Heart right ventricle (tissue), 16 donors: ENCODE results near the gene KCNK16. TPM values are rescaled to one million over a fixed set of nuclear protein-coding genes. Genes with fewer than 3 reads are reported as not detected.
"Not testable (repeated sequence)": the region's sequence is repeated elsewhere in the genome, so short reads cannot be mapped to it uniquely, and the experiment has no call there.

Experiments used
- ATAC-seq, 8 donors: fragments of 200-7000 bp; cut with Tn5 transposase; one replicate each; pipeline ENCODE4 v1.9.1; 2020; ENCODE audit warnings: mild to moderate bottlenecking in 8 of 8, moderate library complexity in 8 of 8, moderate number of reproducible peaks in 1 of 8
- DNase-seq, 2 donors: peaks; one replicate each; pipeline ENCODE4 v3.0.0-alpha.2; 2020
- H3K27ac ChIP-seq, 10 donors: fragments of 200-600 bp; sonication (generic) in 2 of 10; one replicate each; pipeline versions ENCODE4 v1.5.0 to v1.8.0; 2020 to 2022; ENCODE audit warnings: mild to moderate bottlenecking in 3 of 10
- H3K27me3 ChIP-seq, 7 donors: fragments of 200-600 bp; one replicate each; pipeline ENCODE4 v1.8.0; 2021 to 2022; ENCODE audit warnings: mild to moderate bottlenecking in 2 of 7
- H3K36me3 ChIP-seq, 9 donors: fragments of 200-600 bp; sonication (generic) in 1 of 9; one replicate each; pipeline versions ENCODE4 v1.5.0 to v1.8.0; 2020 to 2022; ENCODE audit warnings: mild to moderate bottlenecking in 2 of 9
- H3K4me1 ChIP-seq, 9 donors: fragments of 200-600 bp; sonication (generic) in 1 of 9; one replicate each; pipeline versions ENCODE4 v1.5.0 to v1.8.0; 2020 to 2022; ENCODE audit warnings: mild to moderate bottlenecking in 4 of 9
- H3K4me3 ChIP-seq, 10 donors: fragments of 200-600 bp; sonication (generic) in 2 of 10; one replicate each; pipeline versions ENCODE4 v1.5.0 to v1.8.0; 2020 to 2022; ENCODE audit warnings: mild to moderate bottlenecking in 7 of 10, moderate library complexity in 2 of 10
- H3K9me3 ChIP-seq, 11 donors: fragments of 200-600 bp in 10 of 11; sonication (generic) in 2 of 11; one replicate each; pipeline versions ENCODE4 v1.5.0 to v1.8.0; 2013 to 2022; ENCODE audit warnings: mild to moderate bottlenecking in 2 of 11, control low read depth in 1 of 11, moderate library complexity in 1 of 11
- whole genome bisulfite sequencing, 2 donors: extraction: QIAGEN DNeasy Blood & Tissue Kit; methylation state at CpG; one replicate each; pipeline ENCODE4 v1.1.7; 2013; ENCODE audit warnings: inconsistent platforms in 1 of 2; 5-methylcytosine and 5-hydroxymethylcytosine counted together
- intact Hi-C, 10 donors: fragments of 100-400 bp; cut with DNase I; formaldehyde crosslinking; loops; one replicate each; pipeline versions ENCODE4 v1.11.1 to v1.14.2; 2022
- polyA plus RNA-seq, 2 donors: library from polyadenylated mRNA; stranded (reverse); fragments of 200-250 nt; gene quantifications; one replicate each; pipeline ENCODE4 v1.2.3, GENCODE V29; 2013
- total RNA-seq, 10 donors: library from RNA; stranded (reverse); fragmentation: NEBNext Ultra II Directional in 3 of 10; extraction: Animal tissue kit (Norgen Biotek cat#: 25700) in 3 of 10; gene quantifications; one replicate each; pipeline versions ENCODE4 v1.2.1 to v1.2.4, GENCODE V29; 2021 to 2023
- TF ChIP-seq, protein P1 (sequence below), 9 donors: fragments of 200-600 bp; sonication (generic) in 2 of 9; IDR thresholded peaks; one replicate each; pipeline versions ENCODE4 v1.5.0 to v1.8.0; 2021 to 2022; ENCODE audit warnings: antibody characterized with exemption in 9 of 9, mild to moderate bottlenecking in 5 of 9, moderate library complexity in 1 of 9
- donor health status: Arrhythmogenic right ventricular cardiomyopathy.
- donor health status: ischemic (EF 13 %, LVEDD 7.1; RV severe dilation, severe dysfunction).
- donor health status: healthy with polysubstance abuse.
- donor health status: DM: no; HTN: yes; CAD: no.
- donor health status: DM: no; HTN: no; CAD: no.
- donor health status: ischemic (EF 25% LVEDD 6.9; RV normal size, moderate dysfunction).
- donor health status: ischemic (EF 25% LVEDD 5.7; RV mildly dilated, moderate dysfunction).
- donor health status: healthy.
- donor health status: DM: yes; HTN: yes; CAD: no.
- donor health status: Ischemic cardiomyopathy.
- donor health status: ischemic (EF 35%, LVEDD 5.7; RV mildly dilated, moderate dysfunction).
- donor health status: nonischemic (EF 11% LVEDD 7.7; RV severe dilation, severe dysfunction).
- donor health status: DM: yes; HTN: yes; CAD: no.
- donor health status: PGD.
- donor health status: ischemic (EF 29% LVEDD 5.4; RV normal size, mild dysfunction).
- donor health status: nonischemic (EF 23%, LVEDD 6.1; RV moderate dilation, normal function).

The KCNK16 gene
- total and polyA plus RNA-seq, 12 donors: not detected

DNA sequence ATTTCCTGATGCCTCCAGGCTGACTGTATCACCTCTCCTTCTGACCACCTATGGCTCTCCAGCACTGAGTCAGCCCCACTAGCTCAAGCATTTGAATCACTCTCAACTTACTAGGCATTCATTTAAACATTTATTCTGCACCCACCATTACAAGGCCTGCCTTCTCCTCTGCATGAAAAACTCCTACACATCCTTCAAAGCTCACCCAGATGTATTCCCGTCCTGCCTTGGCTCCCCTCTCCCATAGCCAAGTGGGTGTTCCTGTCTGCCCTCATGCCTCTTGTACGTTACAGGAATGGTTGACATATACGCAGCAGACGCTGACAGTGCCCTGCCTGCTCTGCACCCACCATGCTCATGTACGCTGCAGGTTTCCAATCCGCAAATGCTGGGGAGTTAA, 29.9 kb downstream of the KCNK16 start:
- 86 to 94% methylated on average over 6 of the region's 6 CpGs for WGBS, 2 donors
- H3K27ac ChIP-seq: no peak overlapping the region
- TF ChIP-seq, protein P1, sequence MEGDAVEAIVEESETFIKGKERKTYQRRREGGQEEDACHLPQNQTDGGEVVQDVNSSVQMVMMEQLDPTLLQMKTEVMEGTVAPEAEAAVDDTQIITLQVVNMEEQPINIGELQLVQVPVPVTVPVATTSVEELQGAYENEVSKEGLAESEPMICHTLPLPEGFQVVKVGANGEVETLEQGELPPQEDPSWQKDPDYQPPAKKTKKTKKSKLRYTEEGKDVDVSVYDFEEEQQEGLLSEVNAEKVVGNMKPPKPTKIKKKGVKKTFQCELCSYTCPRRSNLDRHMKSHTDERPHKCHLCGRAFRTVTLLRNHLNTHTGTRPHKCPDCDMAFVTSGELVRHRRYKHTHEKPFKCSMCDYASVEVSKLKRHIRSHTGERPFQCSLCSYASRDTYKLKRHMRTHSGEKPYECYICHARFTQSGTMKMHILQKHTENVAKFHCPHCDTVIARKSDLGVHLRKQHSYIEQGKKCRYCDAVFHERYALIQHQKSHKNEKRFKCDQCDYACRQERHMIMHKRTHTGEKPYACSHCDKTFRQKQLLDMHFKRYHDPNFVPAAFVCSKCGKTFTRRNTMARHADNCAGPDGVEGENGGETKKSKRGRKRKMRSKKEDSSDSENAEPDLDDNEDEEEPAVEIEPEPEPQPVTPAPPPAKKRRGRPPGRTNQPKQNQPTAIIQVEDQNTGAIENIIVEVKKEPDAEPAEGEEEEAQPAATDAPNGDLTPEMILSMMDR (IDR thresholded peaks at IDR 0.05): no peak
- H3K36me3 ChIP-seq: no peaks in the 10 kb centered on the region
- no peak overlapping the region for H3K4me3 ChIP-seq
- ATAC-seq: no peak
- peaks cover 0 to 15% (median 0%) of the 10 kb centered on the region in 9 donors for H3K4me1 ChIP-seq
- DNase-seq: no peak
- intact Hi-C loops: no loop called here
- no peaks in the 10 kb centered on the region for H3K9me3 ChIP-seq
- peaks cover 0 to 55% (median 3%) of the 10 kb centered on the region in 7 donors for H3K27me3 ChIP-seq

DNA sequence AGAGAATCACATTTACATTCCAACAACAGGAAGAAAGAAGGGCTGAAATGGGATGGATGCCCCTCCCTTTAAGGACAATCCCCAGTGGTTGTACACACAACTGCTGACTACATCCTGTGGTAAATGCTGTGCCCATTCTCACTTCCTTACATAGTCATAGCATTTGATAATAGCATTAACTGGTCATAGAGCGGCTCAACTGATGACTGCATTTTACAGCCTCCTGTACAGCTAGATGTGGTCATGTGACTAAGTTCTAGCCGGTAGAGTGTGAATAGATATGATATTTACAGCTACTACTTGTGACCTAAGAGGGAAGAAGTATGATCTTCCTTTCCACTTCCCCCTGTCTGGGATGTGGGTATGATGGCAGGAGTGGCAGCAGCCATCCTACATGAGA, 33.0 kb downstream of the KCNK16 start:
- TF ChIP-seq, protein P1 (IDR thresholded peaks at IDR 0.05): no peak
- intact Hi-C loops: no loop called here
- Histone ChIP-seq H3K27ac (no peak overlapping the region), H3K4me3 (no peak overlapping the region), H3K4me1 (no peaks in the 10 kb centered on the region), H3K36me3 (no peaks in the 10 kb centered on the region), H3K9me3 (no peaks in the 10 kb centered on the region), H3K27me3 (peaks cover 0 to 46% (median 3%) of the 10 kb centered on the region in 7 donors)
- WGBS, 2 donors: 72 to 76% methylated on average over 2 of the region's 2 CpGs
- DNase-seq (no peak), ATAC-seq (no peak)

DNA sequence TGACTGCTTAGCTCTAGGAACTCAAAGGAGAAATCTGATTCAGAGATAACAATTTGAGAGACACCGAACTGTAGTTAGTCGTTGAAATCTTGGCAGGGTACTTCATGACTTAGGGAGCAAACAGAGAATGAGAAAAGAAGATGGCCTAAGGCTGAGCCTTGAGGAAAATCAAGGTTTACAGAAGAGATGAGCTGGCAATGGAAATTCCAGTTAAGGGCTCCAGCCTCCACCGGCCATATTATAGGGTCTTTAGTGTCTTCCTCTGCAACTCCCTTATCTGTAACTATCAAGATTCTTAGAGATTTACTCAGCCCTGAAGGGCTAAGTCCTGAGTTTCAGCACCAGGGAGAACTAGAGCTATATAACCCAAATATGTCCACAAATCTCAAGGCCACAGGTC, 34.9 kb downstream of the KCNK16 start:
- TF ChIP-seq, protein P1 (IDR thresholded peaks at IDR 0.05): no peak
- WGBS, 2 donors: 91 to 92% methylated on average over 3 of the region's 3 CpGs
- H3K27ac ChIP-seq: no peak overlapping the region
- no peak overlapping the region for H3K4me3 ChIP-seq
- H3K36me3 ChIP-seq: no peaks in the 10 kb centered on the region
- H3K4me1 ChIP-seq: no peaks in the 10 kb centered on the region
- intact Hi-C loops: no loop called here
- peaks cover 0 to 30% (median under 1%) of the 10 kb centered on the region in 7 donors for H3K27me3 ChIP-seq
- no peak for ATAC-seq
- no peaks in the 10 kb centered on the region for H3K9me3 ChIP-seq
- DNase-seq: no peak

DNA sequence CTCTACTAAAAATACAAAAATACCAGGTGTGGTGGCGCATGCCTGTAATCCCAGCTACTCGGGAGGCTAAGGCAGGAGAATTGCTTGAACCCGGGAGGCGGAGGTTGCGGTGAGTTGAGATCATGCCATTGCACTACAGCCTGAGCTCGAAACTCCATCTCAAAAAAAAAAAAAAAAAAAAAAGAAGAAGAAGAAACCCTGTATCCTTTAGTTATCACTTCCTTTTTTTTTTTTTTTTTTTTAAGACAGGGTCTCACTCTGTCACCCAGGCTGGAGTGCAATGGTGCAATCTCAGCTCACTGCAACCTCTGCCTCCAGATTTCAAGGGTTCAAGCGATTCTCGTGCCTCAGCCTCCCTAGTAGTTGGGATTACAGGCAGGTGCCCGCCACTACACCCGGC, 35.9 kb downstream of the KCNK16 start:
- H3K27me3 ChIP-seq: peaks cover 0 to 31% (median 2%) of the 10 kb centered on the region in 7 donors
- DNase-seq, ATAC-seq, H3K27ac ChIP-seq, H3K4me1 ChIP-seq, intact Hi-C loops, H3K9me3 ChIP-seq, H3K36me3 ChIP-seq, H3K4me3 ChIP-seq: not testable (repeated sequence)
- WGBS, 2 donors: 78 to 79% methylated on average over 10 of the region's 10 CpGs

DNA sequence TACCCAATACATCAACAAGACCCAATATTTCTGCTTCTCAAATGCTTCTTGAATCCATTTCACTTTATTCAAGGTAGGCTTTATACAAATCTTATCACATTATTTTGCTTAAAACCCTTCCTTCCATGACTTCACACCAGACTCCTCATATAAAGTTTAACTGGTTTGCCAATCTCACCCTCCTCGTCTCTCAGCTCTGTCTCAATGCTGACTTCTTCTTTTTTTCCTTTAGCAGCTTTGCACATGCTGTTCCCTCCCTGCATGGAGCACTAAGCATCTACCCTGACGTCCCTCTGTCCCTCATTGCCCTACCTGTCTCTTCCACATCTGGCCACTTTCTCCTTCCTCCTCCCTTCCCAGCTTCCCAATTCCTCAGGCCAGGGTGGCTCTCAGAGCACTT, 39.7 kb downstream of the KCNK16 start:
- DNase-seq (no peak), ATAC-seq (no peak)
- Histone ChIP-seq H3K27me3 (peaks cover 0 to 29% (median 5%) of the 10 kb centered on the region in 7 donors), H3K9me3 (no peaks in the 10 kb centered on the region), H3K4me1 (no peaks in the 10 kb centered on the region), H3K36me3 (no peaks in the 10 kb centered on the region), H3K4me3 (no peak overlapping the region), H3K27ac (no peak overlapping the region)
- WGBS, 2 donors: 45 to 52% methylated on average over 2 of the region's 2 CpGs
- TF ChIP-seq, protein P1 (IDR thresholded peaks at IDR 0.05): no peak
- intact Hi-C loops: loop anchor here in 1 of 10 donors (5.0 kb wide), 1 partner anchor 335 kb away; no protein-coding TSS in a partner anchor
